Activated CD8-positive, alpha-beta memory T cell treated with anti-CD3 and anti-CD28 coated beads, Interleukin-2, amount 50 U/mL, for 1 hour (primary cell): ENCODE measurements around the gene B4GALT1.
A peak's percentile ranks its signal among the peaks of the same experiment; 100 is the strongest.
"Not testable (repeated sequence)": the region's sequence is repeated elsewhere in the genome, so short reads cannot be mapped to it uniquely, and the experiment has no call there.

ENCODE experiments used
- DNase-seq: peaks from one replicate; pipeline ENCODE4 v3.0.0-alpha.2; 2020; ENCODE audit errors: extremely low read depth

B4GALT1 gene

GRCh38 chr9:33103501-33104281 is 63.4 kb downstream of the B4GALT1 start:
- DNase-seq = no peak

GRCh38 chr9:33102551-33103210 is 64.5 kb downstream of the B4GALT1 start:
- DNase-seq = no peak

- no peak for DNase-seq
Observed at GRCh38 chr9:33101104-33101951, 65.8 kb downstream of the B4GALT1 start.

GRCh38 chr9:33099754-33100153 is 67.4 kb downstream of the B4GALT1 start:
- no peak for DNase-seq

- no peak for DNase-seq
Observed at GRCh38 chr9:33097192-33097591, 69.9 kb downstream of the B4GALT1 start.

GRCh38 chr9:33092634-33093033 is 74.5 kb downstream of the B4GALT1 start:
- DNase-seq = no peak

GRCh38 chr9:33085672-33086071 is 81.5 kb downstream of the B4GALT1 start:
- DNase-seq = not testable (repeated sequence)

GRCh38 chr9:33082538-33083326 is 84.4 kb downstream of the B4GALT1 start:
- DNase-seq = no peak

- DNase-seq = no peak
Observed at GRCh38 chr9:33082128-33082527, 85.0 kb downstream of the B4GALT1 start.

- DNase-seq = no peak
Observed at GRCh38 chr9:33081128-33081851, 85.8 kb downstream of the B4GALT1 start.

- no peak for DNase-seq
Observed at GRCh38 chr9:33080534-33080933, 86.6 kb downstream of the B4GALT1 start.

GRCh38 chr9:33076046-33077004 is 90.8 kb downstream of the B4GALT1 start, which contains the start of gene SMU1:
Gene SMU1 (minus strand): TSS chr9:33076674. CDS start chr9:33076608, 66 bp downstream.
- peak; percentile 91 for DNase-seq

GRCh38 chr9:33068991-33069390 is 98.1 kb downstream of the B4GALT1 start:
- DNase-seq = no peak

GRCh38 chr9:33065157-33066076 is 101.7 kb downstream of the B4GALT1 start:
- no peak for DNase-seq
